Activated naive CD4-positive, alpha-beta T cell treated with Interleukin-2 at 50 U/mL for 16 hours (primary cell): Measurements from ENCODE around the gene MARK3.
A peak's percentile ranks its signal among the peaks of the same experiment; 100 is the strongest.

Experiments used
- DNase-seq: peaks from one replicate; pipeline ENCODE4 v3.0.0-alpha.2; 2020

MARK3 gene

DNA sequence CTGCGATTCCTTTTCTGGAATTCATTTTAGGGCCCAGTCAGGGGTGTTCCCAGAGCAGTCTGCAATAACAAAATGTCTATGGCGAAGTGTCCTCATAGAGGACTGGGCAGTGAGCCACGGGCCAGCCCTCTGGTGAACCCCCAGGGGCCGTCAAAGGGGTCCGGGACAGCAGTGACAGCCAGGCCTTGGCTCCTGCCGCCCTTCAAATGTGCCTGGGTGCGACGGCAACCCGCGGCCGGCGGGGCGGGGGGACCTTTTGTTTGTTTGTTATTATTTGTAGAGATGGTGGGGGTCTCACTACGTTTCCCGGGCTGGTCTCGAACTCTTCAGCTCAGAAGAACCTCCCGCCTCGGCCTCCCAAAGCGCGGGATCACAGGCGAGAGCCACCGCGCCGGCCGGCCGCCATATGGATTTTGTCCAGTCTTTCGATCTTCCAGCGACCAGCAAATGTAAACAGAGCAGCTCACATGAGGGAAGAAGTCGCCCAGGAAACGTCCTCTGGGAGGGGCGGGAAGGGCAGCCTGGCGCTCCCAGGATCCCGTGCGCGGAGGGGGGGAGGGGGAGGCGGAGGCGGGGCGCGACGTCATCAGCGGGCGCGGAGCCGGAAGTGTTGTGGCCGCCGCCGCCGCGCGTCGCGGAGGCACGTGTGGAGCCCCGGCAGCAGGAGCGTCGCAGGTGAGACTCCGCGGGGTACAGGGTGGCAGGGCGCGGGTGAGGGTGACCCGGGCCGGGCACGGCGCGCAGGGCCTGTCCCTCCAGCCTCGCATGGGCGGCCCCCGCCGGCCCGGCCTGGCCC is 143.6 kb downstream of the MARK3 start, which contains the start of gene TRMT61A:
TSS of gene TRMT61A (plus strand) at position 610 of the 796 bp plus-strand sequence. CDS start 783 bp downstream, outside the sequence.
- peak; percentile 78 for DNase-seq

DNA sequence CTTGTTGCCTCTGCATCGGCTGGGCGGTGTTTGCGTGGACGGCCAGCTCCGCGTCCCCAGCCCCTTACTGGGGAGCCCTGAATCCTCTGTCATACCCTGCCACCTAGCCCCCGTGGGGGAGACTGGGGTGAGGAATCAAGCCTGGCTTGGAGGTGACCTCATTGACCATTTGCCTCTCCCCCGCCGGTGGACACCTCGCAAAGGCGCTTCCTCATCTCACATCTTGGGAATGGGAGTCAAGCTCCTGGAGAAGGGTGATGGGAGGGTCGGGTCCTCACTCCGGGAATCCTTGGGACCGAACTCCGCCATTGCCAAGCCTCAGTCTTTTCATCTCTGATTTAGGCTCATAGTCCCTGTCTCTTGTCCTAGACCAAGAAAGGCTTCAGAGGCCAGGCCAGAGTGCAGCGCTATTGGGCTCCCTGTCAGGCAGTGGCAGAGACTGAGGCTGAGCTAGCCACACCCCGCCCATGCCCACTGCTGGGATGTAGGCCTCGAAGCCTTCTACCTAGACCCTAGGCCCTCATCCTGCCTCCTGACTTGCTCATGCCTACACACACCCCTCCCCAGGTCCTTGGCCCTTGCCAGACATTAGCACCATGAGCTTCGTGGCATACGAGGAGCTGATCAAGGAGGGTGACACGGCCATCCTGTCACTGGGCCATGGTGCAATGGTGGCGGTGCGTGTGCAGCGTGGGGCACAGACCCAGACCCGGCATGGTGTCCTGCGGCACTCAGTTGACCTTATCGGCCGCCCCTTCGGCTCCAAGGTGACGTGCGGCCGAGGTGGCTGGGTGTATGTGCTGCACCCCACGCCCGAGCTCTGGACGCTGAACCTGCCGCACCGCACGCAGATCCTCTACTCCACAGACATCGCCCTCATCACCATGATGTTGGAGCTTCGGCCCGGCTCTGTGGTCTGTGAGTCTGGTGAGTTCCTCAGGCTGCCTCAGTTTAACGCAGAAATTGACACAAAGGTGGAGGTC is 144.5 kb downstream of the MARK3 start:
- no peak for DNase-seq

DNA sequence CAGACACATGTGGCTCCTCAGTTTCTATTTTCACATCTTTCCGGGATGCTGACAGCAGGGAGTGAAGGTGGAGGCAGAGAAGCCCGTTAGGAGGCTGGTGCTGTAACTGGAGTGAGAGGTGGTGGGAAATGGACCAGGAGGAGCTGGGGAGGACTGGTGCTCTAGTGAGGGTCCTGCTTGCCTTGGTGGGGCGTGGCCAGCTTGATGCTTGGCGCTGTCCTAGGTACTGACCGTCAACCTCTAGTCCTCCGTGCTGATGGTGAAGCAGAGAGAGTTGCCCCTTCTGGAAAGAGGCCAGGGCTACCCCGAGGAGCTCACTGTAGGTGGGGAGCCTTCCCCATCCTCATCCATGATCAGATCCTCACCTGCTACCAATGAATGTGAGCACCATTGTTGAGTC is 145.2 kb downstream of the MARK3 start:
- no peak for DNase-seq

DNA sequence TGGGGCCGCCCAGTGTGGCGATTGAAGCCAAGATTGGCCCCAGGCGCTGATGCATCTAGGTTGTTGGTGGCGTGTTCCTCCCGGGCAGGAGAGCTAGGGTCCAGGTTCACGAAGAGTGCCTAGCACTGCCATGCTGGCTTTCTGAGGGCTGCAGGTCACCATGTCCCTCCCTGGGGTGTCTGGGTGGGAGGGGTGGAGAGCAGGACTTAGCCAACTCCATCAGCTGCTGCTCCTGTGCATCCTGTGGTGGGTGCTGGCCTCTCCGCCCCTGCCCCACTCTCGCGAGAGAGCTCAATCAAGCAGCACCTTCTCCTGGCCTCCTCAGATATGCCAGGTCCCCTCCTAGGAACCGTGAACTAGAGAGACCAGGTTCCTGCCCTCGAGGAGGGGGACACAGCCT is 145.6 kb downstream of the MARK3 start:
- DNase-seq = no peak

DNA sequence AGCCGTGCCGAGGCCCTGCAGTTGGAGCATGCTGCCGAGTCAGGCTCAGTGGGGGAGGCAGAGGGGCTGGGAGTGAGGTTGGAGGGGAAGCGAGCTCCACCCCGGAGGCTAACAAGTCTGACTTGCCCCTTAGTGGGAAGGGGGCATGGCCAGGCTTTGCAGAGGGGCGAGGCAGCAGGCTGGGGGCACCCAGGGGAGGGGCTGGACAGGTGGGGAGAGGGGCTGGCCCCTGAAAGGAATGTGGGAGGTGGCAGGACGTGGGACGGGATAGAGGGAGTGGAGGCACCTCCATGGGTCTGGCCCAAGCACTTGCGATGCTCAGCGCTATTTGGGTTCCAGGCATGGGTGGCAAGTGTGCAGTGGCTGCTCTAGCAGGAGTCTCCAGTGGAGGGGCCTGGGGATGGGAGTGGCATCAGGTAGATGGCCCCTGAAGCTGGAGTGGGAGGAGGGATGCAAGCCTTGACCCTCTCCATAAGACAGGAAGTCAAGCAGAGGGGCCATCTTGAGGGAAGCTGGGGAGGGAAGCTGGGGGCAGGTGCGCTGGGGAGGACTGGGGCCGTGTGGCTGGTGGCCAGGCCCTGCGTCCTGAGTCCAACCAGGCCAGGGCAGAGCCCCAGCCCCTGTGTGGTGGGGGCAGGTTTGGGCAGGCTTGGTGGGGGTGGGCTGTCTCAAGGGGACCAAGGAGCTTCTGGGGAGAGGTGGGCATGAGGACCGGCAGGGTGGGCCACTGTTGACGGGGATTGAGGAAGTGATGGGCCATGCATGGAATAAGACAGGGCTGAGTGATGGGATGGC is 146.4 kb downstream of the MARK3 start:
- no peak for DNase-seq

DNA sequence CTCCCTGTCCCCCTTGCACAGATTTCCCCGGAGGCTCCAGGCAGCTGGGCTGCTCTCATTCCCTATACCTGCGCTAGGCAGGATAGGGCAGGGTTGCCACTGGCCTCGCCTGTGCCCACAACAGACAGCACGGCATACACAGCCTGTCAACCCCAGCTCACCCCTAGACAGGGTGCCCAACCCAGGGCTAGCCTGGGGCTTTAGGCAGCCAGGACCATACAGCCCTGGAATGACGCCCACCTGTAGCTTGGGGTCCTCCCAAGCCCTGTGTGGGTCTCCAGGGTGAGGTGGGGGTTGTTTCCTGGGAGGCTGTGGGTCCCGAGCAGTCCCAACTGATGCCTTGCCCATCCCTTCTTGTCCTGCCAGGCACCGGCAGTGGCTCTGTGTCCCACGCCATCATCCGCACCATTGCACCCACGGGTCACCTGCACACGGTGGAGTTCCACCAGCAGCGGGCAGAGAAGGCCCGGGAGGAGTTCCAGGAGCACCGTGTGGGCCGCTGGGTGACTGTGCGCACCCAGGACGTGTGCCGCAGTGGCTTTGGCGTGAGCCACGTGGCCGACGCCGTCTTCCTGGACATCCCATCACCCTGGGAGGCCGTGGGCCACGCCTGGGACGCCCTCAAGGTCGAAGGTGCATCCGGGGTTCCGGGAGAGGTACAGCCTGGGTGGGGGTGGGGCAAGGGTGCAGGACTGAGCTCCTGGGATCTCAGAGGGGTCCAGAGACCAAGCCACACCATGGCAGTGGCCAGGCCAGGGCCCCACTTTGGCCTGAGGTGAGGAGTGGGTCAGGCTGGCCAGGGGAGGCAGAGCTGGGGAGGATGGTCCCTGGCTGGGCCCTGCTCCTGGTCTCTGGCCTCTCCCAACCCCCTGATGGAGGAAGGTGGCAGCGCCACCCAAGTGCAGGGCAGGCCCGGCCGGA is 147.3 kb downstream of the MARK3 start:
- DNase-seq = no peak

DNA sequence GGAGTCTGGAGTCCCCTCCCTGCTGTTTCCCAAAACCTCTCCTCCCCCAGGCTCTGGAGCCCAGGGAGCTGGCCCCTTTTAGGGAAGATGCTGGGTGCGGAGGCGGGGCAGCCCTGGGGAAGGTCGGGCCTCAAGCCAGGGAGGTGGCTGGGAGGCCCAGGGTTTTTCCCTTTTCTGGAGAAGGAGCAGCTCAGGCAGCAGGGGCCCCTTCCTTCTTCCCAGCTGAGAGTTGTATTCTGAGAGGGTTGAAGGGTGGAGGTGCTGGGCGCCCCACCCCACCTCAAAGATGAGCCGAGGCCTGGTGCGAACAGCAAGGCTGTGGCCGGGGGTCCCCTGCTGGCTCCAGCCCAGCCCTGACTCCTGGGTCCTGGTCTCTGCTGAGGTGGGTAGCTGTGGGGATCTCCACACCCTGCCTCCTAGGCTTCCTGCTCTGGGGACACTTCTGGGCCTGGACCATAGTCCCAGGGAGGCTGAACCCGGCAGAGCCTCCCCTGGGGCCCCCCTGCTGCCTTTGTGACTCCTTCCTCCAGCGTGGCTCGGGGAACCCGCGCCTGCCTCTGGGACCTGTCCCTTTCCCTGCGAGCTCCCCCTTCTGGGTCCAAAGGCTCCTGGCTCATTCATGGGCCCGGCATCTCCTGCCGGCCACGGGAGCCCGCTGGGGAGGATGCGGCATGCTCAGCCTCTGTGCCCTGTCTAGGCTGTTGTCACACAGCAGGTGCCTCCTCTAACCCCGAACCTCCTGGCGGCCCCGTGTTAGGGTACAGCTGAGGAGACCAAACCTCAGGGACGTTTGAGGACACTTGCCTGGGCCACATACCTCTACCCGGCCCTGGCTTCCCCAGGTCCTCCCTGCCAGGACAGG is 148.2 kb downstream of the MARK3 start:
- DNase-seq = no peak

DNA sequence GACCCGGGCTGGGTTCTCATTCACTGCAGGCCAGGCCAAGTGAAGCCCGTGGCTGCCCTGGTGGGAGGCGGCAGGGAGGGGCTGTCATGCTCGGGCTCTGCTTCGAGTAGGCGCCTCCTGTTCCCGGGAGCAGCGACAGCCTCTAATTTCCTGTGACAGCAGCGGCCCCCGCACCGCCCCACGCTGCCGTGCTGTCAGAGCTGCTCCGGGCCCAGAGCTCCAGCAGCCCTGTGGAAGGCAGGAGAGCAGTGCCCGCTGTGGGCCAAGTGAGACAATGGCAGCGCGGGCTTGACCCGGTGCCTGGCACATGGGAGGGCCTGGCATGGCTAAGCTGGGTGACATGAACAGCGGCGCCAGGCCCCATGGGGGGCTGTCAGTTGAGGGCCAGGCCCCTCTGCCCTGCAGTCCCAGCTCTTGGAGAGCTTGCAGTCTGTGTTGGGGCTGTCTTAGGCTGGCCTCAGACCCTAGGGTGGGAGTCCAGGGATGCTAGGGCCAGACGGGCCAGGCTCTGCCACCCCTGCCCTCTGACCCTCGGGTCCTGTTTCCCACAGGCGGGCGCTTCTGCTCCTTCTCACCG is 148.9 kb downstream of the MARK3 start:
- no peak for DNase-seq

DNA sequence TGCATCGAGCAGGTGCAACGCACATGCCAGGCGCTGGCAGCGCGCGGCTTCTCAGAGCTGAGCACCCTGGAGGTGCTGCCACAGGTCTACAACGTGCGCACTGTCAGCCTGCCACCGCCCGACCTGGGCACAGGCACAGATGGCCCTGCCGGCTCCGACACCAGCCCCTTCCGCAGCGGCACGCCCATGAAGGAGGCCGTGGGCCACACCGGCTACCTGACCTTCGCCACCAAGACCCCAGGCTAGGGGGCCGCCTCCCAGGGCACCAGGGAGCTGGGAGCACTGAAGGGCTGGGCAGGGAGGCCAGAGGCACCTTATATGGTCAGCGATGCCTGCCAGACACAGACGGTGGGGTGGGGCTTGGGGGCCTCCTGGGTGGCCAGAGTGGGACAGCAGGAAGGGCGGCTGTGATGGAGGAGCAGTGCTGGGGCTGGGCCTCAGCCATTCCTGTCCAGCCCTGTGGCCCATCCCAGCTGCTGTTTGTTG is 149.4 kb downstream of the MARK3 start:
- DNase-seq = no peak

DNA sequence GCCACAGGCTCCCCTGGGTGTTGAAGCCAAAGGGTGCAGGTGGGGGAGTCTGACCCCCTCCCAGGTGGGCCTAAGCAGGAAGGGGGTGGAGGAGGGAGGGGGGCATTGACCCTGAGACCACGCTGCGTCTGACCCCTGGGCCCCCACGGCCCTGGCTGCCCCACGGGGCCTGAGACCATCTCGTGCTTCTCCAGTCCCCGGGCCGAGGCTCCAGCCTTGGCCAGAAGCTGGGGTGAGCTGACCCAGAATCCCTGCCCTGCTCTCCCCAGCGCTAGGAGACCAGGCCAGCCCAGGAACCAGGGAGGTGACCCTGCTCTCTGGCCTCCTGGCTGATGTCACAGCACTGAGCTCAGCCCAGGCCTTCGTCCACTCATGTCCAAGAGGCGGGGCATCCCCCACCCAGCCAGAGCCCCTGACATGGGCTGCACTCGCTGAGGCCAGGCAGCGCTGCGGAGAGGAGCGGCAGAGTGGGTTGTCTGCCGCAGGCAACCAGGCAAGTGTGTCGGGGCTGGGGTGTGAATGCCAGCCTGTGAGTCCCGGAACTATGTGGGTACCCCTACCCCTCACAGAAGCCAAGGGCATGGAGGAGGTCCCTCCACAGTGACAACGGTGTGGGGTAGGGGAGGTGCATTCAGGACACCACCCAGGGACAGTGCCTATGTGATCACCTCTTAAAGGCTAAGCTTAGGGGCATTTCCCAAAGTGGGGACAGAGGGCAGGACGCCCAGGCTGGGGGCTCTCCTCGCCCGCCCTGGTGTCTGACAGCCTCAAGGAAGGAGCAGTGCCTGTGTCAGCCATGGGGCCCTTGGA is 150.1 kb downstream of the MARK3 start:
- no peak for DNase-seq

DNA sequence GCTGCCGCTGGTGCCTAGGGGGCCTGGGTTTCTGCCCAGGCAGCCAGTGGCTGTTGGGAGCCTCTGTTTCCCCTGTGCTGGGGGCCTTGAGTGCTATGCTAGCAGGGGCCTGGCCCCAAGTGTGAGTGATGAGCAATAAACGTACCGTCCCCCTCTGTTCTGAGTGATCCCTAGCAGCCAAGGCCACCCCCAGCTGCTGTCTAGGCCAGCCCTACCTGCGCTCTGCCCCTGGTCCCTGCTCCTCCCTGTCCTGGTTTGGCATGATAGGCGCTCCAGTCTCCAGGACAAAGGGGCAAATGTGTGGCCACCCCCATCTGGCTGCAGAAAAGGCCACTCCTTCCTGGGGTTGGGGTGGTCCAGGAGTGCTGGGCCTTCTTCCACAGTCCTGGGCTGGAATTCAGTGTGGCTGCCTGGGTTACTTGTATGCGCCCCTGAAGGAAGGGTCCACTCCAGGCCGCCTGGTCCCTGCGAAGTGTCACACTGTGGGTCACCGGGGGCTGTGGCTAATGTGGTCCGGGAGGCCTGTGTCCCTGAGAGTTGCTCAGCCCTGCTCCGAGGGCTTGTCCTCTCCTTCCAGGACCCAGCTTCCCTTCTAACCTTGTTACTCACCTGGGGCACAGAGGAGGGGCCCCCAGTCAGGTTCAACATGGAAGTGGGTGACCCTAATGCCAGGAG is 150.8 kb downstream of the MARK3 start:
- no peak for DNase-seq

DNA sequence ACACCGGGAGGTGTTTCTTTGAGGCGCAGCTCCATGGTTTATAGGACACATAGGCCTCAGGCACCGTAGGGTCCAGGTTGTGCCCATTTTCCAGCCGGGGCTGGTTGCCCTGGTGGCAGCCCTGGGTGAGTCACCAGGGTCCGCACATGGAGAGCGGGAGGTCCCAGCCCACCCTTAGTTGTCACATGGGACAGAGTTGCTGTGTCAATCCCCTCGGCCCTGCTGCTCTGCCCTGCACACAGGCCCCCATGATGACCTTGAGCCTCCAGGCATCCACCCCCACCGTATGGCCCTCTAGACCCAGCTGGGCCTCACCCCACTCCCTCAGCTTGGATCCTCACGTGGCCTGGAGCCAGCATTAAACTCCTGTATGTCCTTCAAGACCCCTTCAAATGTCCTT is 151.5 kb downstream of the MARK3 start:
- no peak for DNase-seq

DNA sequence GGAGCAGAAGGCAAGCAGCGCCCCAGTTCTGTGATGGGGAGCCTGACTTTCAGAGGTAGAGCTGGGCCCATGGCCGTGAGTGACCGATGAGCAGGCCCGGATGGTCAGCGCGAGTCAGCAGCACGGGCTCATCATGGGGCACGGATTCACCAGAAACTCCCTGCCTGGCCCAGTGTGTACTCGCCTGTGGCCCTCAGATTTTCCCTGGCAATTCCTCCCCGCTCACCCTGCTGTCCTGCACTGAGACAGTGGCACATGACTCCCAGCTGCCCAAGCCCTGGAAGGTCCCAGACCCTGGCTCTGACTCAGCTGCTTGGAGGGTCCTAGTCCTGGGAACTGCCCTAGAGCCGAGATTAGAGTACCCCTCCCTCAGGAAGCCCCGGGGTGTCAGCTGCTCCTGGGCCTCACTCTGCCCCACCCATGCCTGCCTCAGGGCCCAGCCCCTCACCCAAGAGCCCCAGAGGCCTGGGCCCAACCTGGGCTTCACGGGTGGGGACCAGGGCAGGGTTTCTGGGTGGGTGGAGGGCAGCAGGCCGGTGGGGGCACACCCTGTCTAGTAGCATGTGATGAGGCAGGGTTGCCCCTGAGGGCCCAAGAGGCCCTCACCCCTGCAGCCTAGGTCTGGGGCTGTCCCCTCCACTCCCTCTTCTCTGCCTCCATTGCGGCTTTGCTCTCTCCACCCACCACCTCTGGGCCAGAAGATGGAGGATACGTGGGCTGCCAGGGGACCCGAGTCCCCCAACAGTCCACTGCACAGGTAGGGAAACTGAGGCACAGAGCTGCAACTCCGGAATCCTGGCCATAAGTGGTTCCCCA is 152.2 kb downstream of the MARK3 start:
- no peak for DNase-seq

DNA sequence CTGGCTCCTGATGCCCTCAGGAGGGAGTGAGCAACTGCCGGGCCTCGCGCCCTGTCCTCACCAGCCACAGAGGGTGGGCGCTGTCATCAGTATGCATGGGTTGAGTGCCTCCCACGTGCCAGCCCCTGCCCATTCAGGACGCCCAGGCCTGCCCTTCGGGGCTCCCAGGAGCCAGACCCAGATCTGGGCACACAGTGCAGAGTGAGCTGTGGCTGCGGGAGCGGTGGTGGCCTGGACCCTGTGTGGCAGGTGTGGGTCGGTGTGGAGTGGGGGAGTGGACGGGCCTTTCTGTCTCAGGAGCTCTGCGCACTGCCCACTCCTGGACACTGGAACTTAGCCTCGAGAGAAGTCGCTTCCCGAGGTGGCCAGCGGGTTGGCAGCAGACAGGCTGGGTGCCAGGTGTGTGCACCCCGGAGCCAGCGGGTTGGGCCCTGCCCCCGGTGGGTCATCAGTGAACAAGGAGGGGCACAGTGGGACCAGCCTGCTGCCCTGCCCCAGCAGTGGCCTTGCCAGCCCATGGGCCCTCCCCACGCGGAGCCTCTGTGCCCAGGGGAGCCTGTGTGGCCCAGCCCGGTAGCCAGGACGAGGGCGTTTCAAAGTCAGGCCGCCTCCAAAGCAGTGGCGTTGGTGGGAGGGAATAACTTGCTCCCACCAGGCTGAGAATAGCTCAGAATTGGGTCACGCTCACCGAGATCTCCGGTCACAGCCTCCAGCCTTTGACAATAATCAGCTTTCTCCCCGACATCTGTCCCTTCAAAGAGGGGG is 153.3 kb downstream of the MARK3 start:
- DNase-seq = no peak

DNA sequence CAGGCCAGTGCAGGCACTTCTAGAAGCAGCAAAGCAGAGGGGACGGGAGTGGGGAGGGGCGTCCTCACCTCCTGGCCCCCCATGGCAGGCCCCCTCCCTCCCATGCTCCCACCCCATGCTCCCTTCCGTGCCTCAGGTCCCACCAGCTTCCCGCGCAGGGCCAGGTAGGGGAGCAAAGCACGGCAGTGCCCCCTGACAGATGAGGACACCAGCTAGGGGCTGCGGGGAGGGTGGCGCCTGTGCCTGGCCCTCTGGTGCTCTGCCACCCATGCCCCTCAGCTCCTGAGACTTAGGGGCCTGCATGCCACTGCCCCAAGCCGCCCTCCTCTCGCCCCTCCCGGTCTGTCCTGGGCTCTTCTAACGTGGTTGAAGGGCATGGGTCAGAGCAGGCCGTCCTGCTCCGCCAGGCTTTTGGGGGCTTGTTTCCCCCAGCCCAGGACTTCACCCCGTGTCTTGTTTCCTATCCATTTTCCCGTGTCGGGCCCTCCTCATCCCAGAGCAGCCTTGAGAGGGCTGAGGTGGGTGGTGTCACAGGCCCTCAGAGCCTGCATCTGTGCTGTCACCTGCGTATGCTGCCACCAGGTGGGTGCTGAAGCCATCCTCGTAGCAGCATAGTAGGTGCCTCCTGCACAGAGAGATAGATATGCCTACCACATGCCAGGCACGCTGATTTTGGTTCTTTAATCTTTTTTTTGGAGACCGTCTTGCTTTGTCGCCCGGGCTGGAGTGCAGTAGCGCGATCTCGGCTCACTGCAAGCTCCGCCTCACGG is 154.0 kb downstream of the MARK3 start:
- DNase-seq = no peak
